GM12874 (cell line): ENCODE results near the gene DCHS1.

Experiments used
- TF ChIP-seq, protein P1 (sequence below): IDR thresholded peaks from 2 replicates; pipeline ENCODE4 v1.5.1; 2011; ENCODE audit warnings: low read depth, mild to moderate bottlenecking, control low read depth, low read length, moderate library complexity; ENCODE audit not compliant: insufficient read depth

Gene DCHS1

DNA sequence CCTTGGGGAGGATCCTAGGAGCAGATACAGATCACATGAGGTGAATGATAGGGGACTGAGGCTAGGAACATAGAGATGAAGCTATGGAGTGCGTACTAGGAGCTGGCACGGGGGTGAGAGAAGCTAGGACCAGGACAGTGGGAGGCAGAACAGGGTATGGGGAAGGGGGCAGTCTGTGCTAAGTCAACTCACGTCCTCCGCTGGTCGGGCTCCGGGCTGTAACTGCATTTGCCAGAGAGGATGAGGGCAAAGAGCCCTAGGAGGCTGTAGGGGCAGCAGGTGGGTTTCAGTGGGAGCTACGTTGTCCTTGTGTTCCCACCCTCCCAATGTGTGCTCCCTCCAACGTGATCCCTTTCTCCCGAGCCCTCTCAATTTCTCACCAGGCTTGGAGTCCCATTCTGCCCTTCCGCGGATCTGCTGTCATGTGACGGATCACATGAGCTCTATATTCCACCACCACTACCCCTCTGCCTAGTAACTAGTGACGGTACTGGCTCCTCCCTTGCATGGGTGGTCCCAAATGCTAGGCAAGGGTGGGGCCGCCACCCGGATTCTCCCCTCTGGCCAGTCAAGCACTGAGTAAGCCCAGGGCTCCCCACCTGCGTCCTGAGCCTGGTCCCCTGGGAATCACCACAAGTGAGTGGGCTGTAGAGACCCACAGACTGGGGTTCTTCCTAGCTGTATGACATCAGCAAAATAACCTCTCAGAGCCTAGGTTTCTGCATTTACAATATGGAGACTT lies 36.4 kb downstream of the DCHS1 start, which contains the start of gene TPP1:
TPP1 (minus strand) TSS at position 419 of the 742 bp plus-strand sequence; CDS start at position 397, 22 bp downstream.
- TF ChIP-seq, protein P1, sequence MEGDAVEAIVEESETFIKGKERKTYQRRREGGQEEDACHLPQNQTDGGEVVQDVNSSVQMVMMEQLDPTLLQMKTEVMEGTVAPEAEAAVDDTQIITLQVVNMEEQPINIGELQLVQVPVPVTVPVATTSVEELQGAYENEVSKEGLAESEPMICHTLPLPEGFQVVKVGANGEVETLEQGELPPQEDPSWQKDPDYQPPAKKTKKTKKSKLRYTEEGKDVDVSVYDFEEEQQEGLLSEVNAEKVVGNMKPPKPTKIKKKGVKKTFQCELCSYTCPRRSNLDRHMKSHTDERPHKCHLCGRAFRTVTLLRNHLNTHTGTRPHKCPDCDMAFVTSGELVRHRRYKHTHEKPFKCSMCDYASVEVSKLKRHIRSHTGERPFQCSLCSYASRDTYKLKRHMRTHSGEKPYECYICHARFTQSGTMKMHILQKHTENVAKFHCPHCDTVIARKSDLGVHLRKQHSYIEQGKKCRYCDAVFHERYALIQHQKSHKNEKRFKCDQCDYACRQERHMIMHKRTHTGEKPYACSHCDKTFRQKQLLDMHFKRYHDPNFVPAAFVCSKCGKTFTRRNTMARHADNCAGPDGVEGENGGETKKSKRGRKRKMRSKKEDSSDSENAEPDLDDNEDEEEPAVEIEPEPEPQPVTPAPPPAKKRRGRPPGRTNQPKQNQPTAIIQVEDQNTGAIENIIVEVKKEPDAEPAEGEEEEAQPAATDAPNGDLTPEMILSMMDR, result no peak

DNA sequence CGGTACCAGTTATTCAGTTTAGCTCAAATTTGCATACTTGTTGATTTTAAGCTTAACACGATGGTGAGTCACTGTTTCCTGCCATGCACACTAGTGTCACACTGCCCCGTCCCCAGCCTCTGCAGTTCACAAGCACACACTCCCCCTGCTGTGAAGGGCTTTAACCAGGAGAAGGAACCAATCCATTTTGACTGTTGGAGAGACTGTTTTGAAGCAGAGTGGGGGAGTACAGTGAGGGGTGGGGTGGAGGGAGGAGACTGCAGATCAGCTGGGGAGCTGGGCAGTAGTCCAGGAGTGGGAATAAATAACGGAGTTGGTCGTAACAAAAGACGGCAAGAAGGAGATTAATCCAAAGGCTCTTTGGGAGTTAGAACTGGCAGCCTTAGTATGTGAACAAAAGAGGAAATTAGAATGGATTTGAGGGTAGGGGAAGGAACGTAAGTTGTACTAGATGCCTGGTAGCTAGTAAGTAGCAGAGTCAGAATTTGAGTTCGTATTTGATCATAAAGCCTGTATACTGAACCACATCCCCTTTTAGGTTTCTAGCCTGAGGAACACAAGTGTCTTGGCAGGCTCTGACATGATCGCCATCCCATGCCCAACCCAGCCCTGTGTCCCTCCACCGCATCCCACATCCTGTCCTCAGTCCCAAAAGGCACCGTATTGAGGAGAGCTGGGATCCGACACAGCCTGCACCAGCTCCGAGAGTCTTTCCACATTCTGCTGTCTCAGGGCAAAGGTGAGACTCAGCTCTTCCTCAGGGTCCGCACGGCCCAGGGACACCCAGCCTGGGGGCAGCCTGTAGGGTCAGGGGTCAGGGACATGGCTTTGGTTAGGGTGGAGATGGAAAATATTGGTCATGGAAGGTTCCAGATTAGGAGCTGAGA lies 37.2 kb downstream of the DCHS1 start:
- TF ChIP-seq, protein P1, result no peak

DNA sequence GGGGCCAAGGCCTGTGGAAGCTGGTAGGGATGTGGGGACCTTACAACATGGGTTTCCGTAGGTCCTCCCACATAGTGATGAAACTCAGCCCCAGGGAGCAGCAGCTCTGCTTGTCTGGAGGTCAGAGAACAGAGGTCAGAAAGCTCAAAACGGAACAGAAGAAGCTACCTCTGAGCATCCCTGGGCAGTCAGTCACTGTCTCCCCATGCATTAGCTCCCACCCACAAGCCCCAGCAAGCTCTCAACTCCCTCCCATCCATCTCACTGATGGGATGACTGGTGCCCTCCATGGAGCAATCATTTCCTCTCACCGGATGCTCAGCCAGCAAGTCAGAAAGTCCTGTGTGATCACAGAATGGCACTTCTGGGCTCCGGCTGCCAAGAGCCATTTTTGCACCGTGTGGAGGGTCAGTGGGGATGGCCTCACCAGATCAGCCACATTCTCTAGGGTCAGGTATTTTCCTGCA lies 38.3 kb downstream of the DCHS1 start:
- TF ChIP-seq, protein P1, result no peak

DNA sequence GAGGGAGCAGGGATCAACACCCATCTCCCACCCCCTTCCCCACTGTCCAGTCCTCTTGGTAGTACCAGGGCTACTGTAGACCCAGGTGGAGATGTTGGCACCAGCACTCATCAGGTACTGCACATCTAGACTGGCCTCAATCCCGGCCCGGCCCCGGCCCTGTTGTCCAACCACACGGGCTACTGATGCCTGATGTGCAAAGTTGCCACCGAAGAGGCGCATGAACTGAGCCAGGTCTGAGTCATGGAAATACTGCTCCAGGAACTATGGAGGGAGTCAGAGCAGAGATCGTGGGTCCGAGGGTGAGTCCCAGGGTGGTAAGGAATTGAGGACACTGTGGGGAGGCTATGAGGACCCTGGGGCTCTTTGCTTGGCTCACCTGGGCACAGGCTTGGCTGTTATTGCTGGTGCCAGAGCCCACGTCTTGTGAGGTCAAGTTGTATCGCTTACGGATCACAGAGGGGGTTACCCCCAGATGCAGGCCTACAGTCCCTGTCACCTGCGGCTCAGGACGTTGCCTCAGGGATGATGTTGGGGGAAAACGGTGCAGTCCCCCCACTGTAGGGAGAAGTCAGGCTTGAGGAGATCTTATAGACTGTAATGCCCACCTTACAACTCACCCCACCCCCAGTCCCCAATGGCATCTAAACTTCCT lies 38.9 kb downstream of the DCHS1 start:
- TF ChIP-seq, protein P1, result no peak

DNA sequence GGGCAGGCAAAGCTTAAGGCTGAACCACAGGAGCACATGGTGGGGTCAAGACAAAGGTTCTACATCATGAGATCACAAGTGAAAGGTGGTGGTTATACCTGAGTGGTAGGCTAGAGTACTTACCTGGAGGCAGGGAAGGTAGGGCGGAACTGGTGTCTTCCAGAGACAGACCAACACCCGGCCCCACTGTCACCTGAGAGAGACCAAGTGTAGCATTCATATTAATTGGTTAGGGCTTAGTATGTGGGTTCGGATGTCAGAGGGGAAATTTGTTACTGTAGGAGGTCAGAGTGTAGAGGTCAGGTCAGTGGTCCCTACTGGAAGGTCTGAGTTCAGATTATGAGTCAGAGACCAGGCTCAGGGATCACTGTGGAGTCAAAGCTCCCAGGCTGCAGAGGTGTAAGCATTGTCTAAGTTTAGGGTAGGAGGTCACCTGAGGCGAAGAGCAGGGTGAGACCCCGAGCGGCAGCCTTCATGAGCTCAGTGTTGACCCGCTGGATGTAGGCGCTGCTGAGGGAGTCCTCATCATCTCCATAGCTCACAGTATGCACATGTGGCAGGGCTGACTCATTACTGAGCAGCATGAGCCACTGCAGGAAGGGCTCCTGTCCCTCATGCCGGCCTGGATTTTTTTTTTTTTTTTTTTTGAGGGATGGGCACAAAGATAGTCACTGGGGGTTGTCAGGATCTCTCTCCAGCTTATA lies 39.6 kb downstream of the DCHS1 start:
- TF ChIP-seq, protein P1, result no peak

DNA sequence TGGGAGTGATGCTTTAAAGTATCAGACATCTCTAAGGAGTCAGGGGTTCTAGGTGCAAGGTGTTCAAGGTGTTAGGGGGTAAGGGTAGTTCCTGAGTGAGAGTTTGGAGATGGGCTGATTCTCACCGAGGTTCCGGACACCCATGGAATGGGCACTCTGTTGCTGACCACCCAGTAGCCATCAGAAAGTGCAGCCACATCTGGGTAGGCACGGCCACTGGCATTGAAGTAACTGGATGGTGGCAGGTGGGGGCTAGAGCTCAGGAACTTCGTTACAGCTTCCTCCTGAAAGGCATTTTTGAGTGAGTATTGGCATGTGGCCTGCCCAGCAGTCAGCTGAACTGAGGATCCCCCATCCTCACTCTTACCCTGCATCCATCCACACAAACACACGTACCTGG lies 40.6 kb downstream of the DCHS1 start:
- TF ChIP-seq, protein P1, result no peak
